ENCODE data around the gene ACOT12.

DNA sequence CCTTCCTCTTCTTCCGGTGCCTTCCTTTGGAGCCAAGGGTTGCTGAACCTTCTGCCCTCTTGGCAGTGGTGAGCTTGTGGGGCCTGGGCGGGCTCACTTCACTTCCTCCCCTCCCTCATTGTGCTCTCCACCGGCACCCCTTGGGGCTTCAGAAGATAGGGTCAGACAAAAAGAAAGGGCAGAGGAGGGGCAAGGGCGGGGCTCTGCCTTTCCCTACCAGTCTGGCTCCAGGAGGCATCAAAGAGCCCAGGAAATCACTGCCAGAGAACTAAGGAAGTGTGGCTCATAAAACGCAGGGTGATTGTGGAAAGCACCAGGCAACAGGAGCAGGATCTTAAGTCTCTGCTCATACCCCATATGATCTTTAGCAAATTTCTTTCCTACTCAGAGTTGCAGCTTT, 34.8 kb downstream of the ACOT12 start:
- TF ChIP-seq, protein P1, sequence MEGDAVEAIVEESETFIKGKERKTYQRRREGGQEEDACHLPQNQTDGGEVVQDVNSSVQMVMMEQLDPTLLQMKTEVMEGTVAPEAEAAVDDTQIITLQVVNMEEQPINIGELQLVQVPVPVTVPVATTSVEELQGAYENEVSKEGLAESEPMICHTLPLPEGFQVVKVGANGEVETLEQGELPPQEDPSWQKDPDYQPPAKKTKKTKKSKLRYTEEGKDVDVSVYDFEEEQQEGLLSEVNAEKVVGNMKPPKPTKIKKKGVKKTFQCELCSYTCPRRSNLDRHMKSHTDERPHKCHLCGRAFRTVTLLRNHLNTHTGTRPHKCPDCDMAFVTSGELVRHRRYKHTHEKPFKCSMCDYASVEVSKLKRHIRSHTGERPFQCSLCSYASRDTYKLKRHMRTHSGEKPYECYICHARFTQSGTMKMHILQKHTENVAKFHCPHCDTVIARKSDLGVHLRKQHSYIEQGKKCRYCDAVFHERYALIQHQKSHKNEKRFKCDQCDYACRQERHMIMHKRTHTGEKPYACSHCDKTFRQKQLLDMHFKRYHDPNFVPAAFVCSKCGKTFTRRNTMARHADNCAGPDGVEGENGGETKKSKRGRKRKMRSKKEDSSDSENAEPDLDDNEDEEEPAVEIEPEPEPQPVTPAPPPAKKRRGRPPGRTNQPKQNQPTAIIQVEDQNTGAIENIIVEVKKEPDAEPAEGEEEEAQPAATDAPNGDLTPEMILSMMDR (conservative IDR thresholded peaks at IDR 0.05; ENCODE audit: low read depth in 2 of 2), result no peak
- TF ChIP-seq EZH2 (IDR thresholded peaks at IDR 0.05; ENCODE audit: low read depth, unreplicated experiment), result no peak
- TF ChIP-seq, protein P2, sequence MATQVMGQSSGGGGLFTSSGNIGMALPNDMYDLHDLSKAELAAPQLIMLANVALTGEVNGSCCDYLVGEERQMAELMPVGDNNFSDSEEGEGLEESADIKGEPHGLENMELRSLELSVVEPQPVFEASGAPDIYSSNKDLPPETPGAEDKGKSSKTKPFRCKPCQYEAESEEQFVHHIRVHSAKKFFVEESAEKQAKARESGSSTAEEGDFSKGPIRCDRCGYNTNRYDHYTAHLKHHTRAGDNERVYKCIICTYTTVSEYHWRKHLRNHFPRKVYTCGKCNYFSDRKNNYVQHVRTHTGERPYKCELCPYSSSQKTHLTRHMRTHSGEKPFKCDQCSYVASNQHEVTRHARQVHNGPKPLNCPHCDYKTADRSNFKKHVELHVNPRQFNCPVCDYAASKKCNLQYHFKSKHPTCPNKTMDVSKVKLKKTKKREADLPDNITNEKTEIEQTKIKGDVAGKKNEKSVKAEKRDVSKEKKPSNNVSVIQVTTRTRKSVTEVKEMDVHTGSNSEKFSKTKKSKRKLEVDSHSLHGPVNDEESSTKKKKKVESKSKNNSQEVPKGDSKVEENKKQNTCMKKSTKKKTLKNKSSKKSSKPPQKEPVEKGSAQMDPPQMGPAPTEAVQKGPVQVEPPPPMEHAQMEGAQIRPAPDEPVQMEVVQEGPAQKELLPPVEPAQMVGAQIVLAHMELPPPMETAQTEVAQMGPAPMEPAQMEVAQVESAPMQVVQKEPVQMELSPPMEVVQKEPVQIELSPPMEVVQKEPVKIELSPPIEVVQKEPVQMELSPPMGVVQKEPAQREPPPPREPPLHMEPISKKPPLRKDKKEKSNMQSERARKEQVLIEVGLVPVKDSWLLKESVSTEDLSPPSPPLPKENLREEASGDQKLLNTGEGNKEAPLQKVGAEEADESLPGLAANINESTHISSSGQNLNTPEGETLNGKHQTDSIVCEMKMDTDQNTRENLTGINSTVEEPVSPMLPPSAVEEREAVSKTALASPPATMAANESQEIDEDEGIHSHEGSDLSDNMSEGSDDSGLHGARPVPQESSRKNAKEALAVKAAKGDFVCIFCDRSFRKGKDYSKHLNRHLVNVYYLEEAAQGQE (IDR thresholded peaks at IDR 0.05; ENCODE audit: unreplicated experiment), result no peak
- TF ChIP-seq POLR2AphosphoS5 (IDR thresholded peaks at IDR 0.05; ENCODE audit: low read depth), result no peak
- no peak for TF ChIP-seq NANOG (IDR thresholded peaks at IDR 0.05; ENCODE audit: borderline replicate concordance)
- TF ChIP-seq EZH2phosphoT487 (IDR thresholded peaks at IDR 0.05; ENCODE audit: unreplicated experiment), result no peak
- TF ChIP-seq STAT1 (IDR thresholded peaks at IDR 0.05; ENCODE audit: unreplicated experiment), result no peak
- TF ChIP-seq, protein P3, sequence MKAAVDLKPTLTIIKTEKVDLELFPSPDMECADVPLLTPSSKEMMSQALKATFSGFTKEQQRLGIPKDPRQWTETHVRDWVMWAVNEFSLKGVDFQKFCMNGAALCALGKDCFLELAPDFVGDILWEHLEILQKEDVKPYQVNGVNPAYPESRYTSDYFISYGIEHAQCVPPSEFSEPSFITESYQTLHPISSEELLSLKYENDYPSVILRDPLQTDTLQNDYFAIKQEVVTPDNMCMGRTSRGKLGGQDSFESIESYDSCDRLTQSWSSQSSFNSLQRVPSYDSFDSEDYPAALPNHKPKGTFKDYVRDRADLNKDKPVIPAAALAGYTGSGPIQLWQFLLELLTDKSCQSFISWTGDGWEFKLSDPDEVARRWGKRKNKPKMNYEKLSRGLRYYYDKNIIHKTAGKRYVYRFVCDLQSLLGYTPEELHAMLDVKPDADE (IDR thresholded peaks at IDR 0.05), result no peak
- TF ChIP-seq ZNF331 (CRISPR knock-in tag; IDR thresholded peaks at IDR 0.05; ENCODE audit: low read depth), result no peak
- no peak for TF ChIP-seq CREB1 (CRISPR knock-in tag; IDR thresholded peaks at IDR 0.05; ENCODE audit: low read depth)
- TF ChIP-seq JUNB (IDR thresholded peaks at IDR 0.05; ENCODE audit: unreplicated experiment), result no peak
- TF ChIP-seq ZNF114 (CRISPR knock-in tag; IDR thresholded peaks at IDR 0.05), result no peak
- TF ChIP-seq, protein P4, sequence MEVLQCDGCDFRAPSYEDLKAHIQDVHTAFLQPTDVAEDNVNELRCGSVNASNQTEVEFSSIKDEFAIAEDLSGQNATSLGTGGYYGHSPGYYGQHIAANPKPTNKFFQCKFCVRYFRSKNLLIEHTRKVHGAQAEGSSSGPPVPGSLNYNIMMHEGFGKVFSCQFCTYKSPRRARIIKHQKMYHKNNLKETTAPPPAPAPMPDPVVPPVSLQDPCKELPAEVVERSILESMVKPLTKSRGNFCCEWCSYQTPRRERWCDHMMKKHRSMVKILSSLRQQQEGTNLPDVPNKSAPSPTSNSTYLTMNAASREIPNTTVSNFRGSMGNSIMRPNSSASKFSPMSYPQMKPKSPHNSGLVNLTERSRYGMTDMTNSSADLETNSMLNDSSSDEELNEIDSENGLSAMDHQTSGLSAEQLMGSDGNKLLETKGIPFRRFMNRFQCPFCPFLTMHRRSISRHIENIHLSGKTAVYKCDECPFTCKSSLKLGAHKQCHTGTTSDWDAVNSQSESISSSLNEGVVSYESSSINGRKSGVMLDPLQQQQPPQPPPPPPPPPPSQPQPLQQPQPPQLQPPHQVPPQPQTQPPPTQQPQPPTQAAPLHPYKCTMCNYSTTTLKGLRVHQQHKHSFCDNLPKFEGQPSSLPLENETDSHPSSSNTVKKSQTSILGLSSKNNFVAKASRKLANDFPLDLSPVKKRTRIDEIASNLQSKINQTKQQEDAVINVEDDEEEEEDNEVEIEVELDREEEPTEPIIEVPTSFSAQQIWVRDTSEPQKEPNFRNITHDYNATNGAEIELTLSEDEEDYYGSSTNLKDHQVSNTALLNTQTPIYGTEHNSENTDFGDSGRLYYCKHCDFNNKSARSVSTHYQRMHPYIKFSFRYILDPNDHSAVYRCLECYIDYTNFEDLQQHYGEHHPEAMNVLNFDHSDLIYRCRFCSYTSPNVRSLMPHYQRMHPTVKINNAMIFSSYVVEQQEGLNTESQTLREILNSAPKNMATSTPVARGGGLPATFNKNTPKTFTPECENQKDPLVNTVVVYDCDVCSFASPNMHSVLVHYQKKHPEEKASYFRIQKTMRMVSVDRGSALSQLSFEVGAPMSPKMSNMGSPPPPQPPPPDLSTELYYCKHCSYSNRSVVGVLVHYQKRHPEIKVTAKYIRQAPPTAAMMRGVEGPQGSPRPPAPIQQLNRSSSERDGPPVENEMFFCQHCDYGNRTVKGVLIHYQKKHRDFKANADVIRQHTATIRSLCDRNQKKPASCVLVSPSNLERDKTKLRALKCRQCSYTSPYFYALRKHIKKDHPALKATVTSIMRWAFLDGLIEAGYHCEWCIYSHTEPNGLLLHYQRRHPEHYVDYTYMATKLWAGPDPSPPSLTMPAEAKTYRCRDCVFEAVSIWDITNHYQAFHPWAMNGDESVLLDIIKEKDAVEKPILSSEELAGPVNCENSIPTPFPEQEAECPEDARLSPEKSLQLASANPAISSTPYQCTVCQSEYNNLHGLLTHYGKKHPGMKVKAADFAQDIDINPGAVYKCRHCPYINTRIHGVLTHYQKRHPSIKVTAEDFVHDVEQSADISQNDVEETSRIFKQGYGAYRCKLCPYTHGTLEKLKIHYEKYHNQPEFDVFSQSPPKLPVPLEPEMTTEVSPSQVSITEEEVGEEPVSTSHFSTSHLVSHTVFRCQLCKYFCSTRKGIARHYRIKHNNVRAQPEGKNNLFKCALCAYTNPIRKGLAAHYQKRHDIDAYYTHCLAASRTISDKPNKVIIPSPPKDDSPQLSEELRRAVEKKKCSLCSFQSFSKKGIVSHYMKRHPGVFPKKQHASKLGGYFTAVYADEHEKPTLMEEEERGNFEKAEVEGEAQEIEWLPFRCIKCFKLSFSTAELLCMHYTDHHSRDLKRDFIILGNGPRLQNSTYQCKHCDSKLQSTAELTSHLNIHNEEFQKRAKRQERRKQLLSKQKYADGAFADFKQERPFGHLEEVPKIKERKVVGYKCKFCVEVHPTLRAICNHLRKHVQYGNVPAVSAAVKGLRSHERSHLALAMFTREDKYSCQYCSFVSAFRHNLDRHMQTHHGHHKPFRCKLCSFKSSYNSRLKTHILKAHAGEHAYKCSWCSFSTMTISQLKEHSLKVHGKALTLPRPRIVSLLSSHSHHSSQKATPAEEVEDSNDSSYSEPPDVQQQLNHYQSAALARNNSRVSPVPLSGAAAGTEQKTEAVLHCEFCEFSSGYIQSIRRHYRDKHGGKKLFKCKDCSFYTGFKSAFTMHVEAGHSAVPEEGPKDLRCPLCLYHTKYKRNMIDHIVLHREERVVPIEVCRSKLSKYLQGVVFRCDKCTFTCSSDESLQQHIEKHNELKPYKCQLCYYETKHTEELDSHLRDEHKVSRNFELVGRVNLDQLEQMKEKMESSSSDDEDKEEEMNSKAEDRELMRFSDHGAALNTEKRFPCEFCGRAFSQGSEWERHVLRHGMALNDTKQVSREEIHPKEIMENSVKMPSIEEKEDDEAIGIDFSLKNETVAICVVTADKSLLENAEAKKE (CRISPR knock-in tag; IDR thresholded peaks at IDR 0.05), result no peak

Data from GM23338 (cell line).